HG02852 (cell line): ENCODE data around the gene PHF10.
"Not testable (repeated sequence)": the region's sequence is repeated elsewhere in the genome, so short reads cannot be mapped to it uniquely, and the experiment has no call there.

Source experiments
- ATAC-seq: cut with Tn5 transposase; IDR thresholded peaks from one replicate; pipeline ENCODE4 v1.9.1; 2021; ENCODE audit warnings: mild to moderate bottlenecking, moderate library complexity; ENCODE audit not compliant: unreplicated experiment

PHF10 gene

DNA sequence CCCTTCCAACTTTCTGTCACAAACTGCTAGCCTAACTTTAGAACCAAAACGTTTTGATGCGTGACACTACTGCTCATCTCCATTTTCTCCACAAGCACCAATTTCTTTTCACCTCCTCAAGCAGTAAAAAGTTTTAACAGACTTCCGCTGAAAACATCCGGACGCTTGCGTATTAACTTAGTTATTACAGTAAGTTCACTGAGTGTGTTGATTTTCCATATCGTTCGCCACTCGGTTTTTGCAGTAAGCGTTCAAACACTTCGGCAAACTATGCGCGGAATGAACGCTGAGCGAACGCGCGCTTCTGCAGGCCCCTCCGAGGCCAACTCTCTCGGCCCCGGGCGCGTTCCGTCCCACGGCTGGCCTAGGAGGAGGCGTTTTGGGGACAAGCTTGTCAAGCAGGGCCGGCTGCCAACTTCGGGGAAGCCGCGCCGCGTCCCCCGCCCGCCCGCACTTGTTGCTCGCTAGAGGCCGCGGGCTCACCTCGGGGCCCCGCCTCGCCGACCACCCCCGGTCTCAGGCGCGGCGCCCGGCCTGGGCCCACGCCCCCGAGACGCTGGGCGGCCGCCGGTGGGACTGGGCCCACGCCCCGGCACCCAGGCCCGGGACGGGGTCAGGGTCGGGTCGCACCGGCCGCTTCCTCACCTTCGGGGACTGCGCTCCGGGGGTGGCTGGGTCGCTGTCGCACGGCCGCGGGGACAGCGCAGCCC is 945 bp downstream of the PHF10 start:
- peak; percentile 32 for ATAC-seq

DNA sequence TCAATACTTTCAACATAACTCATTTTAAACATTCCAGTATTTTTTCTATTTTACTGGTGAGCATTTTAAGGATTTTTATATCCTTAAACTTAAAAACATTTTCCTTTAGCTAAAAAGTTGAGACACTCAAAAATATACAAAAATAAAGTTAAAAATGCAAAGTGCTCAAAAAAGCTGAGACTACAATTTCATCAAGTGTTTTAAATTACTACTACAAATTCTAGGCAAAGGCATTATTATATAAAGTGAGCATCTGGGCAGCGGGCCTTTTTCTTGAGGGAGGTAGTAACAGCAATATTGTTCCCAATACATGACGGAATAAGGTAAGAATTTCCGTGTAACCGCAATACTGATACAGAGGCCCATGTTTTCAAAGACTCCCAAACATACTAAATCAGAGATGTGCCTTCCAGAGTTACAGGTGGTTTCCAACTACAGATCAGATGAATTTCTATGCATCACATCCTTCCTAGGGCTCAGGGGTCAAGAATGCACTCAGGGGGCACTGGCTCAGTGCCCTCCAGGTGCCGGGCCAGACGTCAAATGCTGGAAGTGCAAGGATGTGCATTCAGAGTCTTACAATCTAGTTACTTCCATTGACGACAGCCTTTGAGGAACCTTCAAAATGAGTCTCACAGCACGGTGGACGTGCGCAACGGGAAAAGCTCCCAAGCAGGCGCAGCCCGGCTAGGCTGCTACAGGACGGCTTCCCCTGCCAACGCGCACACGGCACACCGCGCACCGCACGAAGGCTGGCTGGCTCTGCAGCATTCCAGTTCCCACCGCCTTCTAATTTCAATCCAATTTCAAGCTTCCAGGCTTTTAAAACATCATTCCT is 1.7 kb downstream of the PHF10 start:
- ATAC-seq = peak; percentile 24

DNA sequence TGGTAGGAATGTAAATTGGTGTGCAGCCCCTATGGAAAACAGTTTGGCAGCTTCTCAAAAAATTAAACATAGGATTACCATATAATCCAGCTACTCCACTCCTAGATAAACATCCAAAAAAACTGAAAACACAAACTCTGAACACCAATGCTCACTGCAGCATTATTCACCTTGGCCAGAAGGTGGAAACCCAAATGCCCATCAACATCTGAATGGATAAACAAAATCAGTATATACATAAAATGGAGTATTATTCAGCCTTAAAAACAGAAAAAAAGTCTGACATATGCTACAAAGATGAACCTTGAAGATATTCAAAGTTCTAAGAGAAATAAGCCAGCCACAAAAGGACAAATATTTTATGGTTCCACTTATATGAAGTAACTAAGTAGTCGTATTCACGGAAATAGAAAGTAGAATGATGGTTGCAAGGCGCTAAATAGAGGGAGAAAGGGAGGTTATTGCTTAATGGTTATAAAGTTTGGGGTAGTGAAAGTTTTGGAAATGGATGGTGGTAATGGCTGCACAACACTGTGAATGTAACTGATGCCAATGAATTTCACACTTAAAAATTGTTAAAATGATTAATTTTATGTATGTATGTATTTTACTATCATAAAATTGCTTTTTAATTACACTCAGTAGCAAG is 4.0 kb downstream of the PHF10 start:
- no peak for ATAC-seq

DNA sequence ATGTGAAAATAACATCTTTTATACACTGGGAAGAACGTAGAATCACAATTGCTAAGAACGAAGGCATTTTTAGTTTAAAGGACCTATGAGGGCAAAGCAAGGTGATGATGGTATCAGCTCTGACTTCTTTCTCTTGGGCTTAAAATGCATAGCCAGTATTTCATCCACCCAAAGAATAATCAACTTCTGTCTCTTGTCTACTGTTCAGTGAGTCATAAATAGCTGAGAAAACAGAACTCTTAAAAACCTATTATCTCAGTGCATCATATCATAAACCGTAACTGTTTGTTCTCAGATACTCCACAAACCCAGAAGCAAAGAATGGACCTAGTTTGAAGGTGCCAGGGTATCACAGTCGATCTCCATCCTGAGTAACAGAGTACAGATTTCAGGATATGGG is 5.2 kb downstream of the PHF10 start:
- ATAC-seq = no peak

GRCh38 chr6:169714595-169714994 is 9.7 kb downstream of the PHF10 start:
- no peak for ATAC-seq

GRCh38 chr6:169714178-169714577 is 10.1 kb downstream of the PHF10 start:
- no peak for ATAC-seq

- no peak for ATAC-seq
These were observed 14.3 kb downstream of the PHF10 start for GRCh38 chr6:169710009-169710408.

GRCh38 chr6:169709293-169709692 is 15.0 kb downstream of the PHF10 start:
- ATAC-seq = no peak

- no peak for ATAC-seq
These were observed 16.5 kb downstream of the PHF10 start for GRCh38 chr6:169707772-169708171.

DNA sequence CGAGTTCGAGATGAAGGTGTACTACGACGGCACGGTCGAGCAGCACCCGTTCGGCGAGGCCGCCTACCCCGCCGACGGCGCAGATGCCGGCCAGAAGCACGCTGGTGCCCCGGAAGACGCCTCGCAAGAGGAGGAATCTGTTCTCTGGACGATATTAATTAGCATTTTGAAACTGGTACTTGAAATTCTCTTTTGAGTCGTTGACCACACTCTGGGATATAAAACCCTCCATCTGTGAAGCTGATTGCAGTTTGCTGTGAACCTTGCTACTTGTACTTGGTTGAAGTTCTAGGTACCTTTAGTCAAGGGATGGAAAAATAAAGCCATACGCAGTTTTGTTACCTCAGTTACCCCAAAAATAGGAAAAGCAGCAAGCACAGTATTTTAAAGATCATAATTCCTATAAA is 21.5 kb downstream of the PHF10 start:
- ATAC-seq = peak; percentile 17

DNA sequence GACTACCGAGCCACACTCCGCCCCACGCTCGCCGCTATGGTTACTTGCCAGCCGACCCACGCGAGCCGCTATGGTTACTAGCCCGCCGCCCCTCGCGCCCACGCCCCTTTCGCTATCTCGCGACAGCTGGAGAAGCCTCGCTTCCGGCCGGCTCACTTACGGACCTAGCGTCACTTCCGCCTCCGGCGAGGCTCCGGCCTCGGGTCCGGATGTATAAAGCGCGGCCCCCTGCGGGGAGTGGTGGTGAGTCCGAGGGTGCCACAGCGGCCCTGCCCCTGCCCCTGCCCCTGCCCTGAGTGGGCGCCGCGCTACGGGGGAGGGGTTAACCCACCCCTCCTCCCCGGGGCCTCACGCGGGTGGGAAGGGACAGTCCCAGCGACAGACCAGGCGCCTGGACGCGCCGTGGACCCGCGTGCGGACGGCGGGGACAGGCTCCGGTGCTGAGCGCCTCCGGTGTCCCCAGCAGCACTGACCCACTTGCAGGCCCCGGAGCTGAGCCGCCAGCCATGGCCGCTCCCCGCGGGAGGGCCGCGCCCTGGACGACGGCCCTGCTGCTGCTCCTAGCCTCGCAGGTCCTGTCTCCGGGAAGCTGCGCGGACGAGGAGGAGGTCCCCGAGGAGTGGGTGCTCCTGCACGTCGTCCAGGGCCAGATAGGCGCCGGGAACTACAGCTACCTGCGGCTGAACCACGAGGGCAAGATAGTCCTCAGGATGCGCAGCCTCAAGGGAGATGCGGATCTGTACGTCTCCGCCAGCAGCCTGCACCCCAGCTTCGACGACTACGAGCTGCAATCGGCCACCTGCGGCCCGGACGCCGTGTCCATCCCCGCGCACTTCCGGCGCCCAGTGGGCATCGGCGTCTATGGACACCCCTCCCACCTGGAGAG is 22.1 kb downstream of the PHF10 start, which contains the start of the genes C6orf120 and WDR27:
C6orf120 (plus strand) TSS at position 173 of the 886 bp plus-strand sequence; CDS start at position 507, 334 bp downstream.
WDR27 (minus strand) TSS at position 76 of the 886 bp plus-strand sequence. CDS start 13,024 bp downstream, outside the sequence.
- peak; percentile 92 for ATAC-seq

DNA sequence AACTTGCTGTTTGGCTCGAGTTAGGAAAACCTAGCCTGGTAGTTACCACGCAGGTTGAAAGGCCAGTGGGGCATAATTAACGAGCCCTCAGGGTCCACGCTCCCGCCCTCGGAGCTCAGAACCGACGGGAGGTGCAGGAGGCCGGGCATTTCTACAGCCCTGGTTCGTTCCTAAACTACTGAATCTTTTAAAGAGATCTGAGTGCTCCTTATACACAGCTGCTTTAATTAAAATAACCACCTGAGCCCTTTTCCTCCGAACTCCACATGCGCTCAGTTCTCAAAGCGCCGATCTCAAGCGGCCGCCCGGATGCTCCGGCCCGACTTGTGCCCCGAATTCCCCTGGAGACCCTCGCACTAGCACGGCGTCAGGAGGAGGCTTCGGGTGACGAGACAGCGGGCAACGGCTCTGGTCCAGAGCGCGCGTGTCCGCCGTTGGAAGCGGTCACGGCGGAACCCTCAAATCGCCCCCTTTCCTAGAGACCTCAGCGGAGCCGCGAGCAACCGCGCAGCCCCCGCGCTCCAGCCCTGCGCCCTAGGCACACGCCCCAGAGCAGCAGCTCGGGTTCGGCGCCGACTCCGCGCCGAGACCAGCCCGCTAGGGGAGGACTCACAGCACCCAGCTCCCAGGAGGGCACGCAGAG is 22.9 kb downstream of the PHF10 start:
- ATAC-seq = peak; percentile 13

- no peak for ATAC-seq
These were observed 24.0 kb downstream of the PHF10 start for GRCh38 chr6:169700296-169700695.

- not testable (repeated sequence) for ATAC-seq
These were observed 27.2 kb downstream of the PHF10 start for GRCh38 chr6:169697115-169697514.

DNA sequence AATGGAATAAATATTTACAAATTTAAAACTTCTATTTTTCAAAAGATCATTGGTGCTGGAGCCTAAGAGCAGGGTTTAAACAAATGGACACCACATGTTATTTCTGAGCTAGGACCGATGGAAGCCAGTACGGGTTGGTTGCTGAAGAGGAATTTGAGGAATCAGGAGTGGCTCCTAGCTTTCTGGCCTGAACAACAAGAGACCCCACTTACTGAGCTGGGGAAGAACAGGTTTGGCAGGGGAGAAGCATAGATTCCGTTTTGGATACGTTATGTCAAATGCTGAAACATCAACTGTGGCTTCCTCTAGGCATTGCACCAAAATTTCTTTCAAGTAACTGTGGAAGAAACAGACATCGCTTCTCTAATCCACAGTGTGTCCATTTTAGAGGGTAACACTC is 29.2 kb downstream of the PHF10 start:
- no peak for ATAC-seq

GRCh38 chr6:169692516-169692915 is 31.8 kb downstream of the PHF10 start:
- ATAC-seq = no peak

GRCh38 chr6:169691260-169691659 is 33.0 kb downstream of the PHF10 start:
- ATAC-seq = no peak

- ATAC-seq = no peak
These were observed 35.0 kb downstream of the PHF10 start for GRCh38 chr6:169689287-169689686.

GRCh38 chr6:169685860-169686259 is 38.4 kb downstream of the PHF10 start:
- no peak for ATAC-seq

DNA sequence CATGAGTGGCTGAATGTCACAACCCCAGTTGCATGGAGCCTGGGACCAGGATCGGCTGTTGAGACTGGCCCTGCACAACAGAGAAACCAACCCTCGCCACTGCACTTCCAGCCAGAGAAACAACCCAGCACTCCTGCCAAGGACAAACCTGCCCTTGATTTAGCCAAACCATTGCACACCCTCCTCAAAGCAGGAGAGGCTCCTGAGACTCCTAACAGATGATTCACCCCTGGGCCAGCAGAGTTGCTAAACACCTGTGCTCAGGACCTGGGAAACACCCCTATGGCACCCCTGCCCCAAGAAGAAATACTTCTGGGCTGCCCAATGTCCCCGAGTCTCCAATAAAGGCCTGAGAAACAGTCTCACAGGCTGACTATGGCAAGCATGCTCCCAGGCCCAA is 40.2 kb downstream of the PHF10 start:
- no peak for ATAC-seq
